OCI-LY1 (cell line): ENCODE measurements around the gene CASP3.
"Not testable (repeated sequence)": the region's sequence is repeated elsewhere in the genome, so short reads cannot be mapped to it uniquely, and the experiment has no call there.

Experiments used
- H2AFZ ChIP-seq: fragments of 200-600 bp; sonication (generic), shearing (Covaris generic); 2 replicates; pipeline ENCODE4 v1.6.0; 2014; ENCODE audit warnings: antibody characterized with exemption, mild to moderate bottlenecking, low read length
- H3F3A ChIP-seq: fragments of 200-600 bp; sonication (generic), shearing (Covaris generic); 2 replicates; pipeline ENCODE4 v1.6.0; 2014; ENCODE audit warnings: mild to moderate bottlenecking, antibody characterized with exemption, low read length, moderate library complexity; ENCODE audit not compliant: insufficient read depth
- H3K27ac ChIP-seq: fragments of 200-600 bp; sonication (generic); 2 replicates; pipeline ENCODE4 v1.5.1; 2014; ENCODE audit warnings: low read length, mixed run types, mild to moderate bottlenecking, low read depth; ENCODE audit not compliant: poor library complexity, severe bottlenecking
- H3K27me3 ChIP-seq: fragments of 200-600 bp; sonication (generic); 2 replicates; pipeline ENCODE4 v1.6.0; 2014; ENCODE audit warnings: antibody characterized with exemption, mild to moderate bottlenecking, low read length, moderate library complexity; ENCODE audit not compliant: insufficient read depth
- H3K36me3 ChIP-seq: fragments of 200-600 bp; sonication (generic); 2 replicates; pipeline ENCODE4 v1.6.1; 2014; ENCODE audit warnings: mild to moderate bottlenecking, antibody characterized with exemption, low read length, moderate library complexity, mixed read lengths; ENCODE audit not compliant: insufficient read depth
- H3K4me1 ChIP-seq: fragments of 200-600 bp; sonication (generic); 2 replicates; pipeline ENCODE4 v1.5.1; 2014; ENCODE audit warnings: mild to moderate bottlenecking, low read length, moderate library complexity; ENCODE audit not compliant: insufficient read depth, severe bottlenecking
- H3K4me2 ChIP-seq: fragments of 200-600 bp; sonication (generic), shearing (Covaris generic); 2 replicates; pipeline ENCODE4 v1.6.1; 2014; ENCODE audit warnings: low read length
- H3K4me3 ChIP-seq: fragments of 200-600 bp; sonication (generic); 2 replicates; pipeline ENCODE4 v1.5.1; 2014; ENCODE audit warnings: low read length, low read depth, mild to moderate bottlenecking, mixed read lengths; ENCODE audit not compliant: poor library complexity, severe bottlenecking
- H3K79me2 ChIP-seq: fragments of 200-600 bp; shearing (Covaris generic); 2 replicates; pipeline ENCODE4 v1.6.1; 2016; ENCODE audit warnings: mixed run types, low read length, mixed read lengths; ENCODE audit not compliant: insufficient read depth
- H3K9ac ChIP-seq: fragments of 200-600 bp; sonication (generic), shearing (Covaris generic); 2 replicates; pipeline ENCODE4 v1.6.1; 2014; ENCODE audit warnings: mild to moderate bottlenecking, low read length, mixed read lengths
- H3K9me2 ChIP-seq: fragments of 200-600 bp; sonication (generic), shearing (Covaris generic); 2 replicates; pipeline ENCODE4 v1.6.1; 2014; ENCODE audit warnings: low read depth, mild to moderate bottlenecking, low read length, mixed read lengths
- H3K9me3 ChIP-seq: fragments of 200-600 bp; shearing (Covaris generic); 2 replicates; pipeline ENCODE4 v1.6.1; 2014; ENCODE audit warnings: low read length, mixed read lengths
- H4K20me1 ChIP-seq: fragments of 200-600 bp; sonication (generic), shearing (Covaris generic); 2 replicates; pipeline ENCODE4 v1.6.0; 2016; ENCODE audit warnings: mild to moderate bottlenecking, low read length; ENCODE audit not compliant: insufficient read depth
- CTCF ChIP-seq: fragments of 200-600 bp; sonication (generic), shearing (Covaris generic); IDR thresholded peaks from 2 replicates; pipeline ENCODE4 v1.5.1; 2017; ENCODE audit warnings: mild to moderate bottlenecking, antibody characterized with exemption, low read length, moderate library complexity, mixed read lengths
- EZH2 ChIP-seq: fragments of 200-600 bp; sonication (generic), shearing (Covaris generic); IDR thresholded peaks from 2 replicates; pipeline ENCODE4 v1.8.0; 2017; ENCODE audit warnings: borderline replicate concordance, mixed run types, mild to moderate bottlenecking, antibody characterized with exemption, low read length, moderate library complexity, mixed read lengths

The CASP3 gene

GRCh38 chr4:184655889-184656869 is 6.9 kb upstream of the CASP3 start:
- Histone ChIP-seq H3K4me2 (no peak overlapping the region), H2AFZ (no peak overlapping the region), H3K9me3 (no peaks in the 10 kb centered on the region), H3F3A (no peaks in the 10 kb centered on the region), H3K9me2 (no peaks in the 10 kb centered on the region), H3K9ac (no peak overlapping the region), H4K20me1 (no peaks in the 10 kb centered on the region), H3K27ac (no peak overlapping the region), H3K79me2 (no peaks in the 10 kb centered on the region), H3K36me3 (peaks cover 20% of the 10 kb centered on the region), H3K4me1 (no peaks in the 10 kb centered on the region), H3K4me3 (no peak overlapping the region), H3K27me3 (no peaks in the 10 kb centered on the region)
- TF ChIP-seq EZH2, result no peak
- TF ChIP-seq CTCF, result no peak

- Histone ChIP-seq H3K4me3 (no peak overlapping the region), H3K27ac (no peak overlapping the region), H3K27me3 (no peaks in the 10 kb centered on the region), H3K9me2 (no peaks in the 10 kb centered on the region), H3F3A (no peaks in the 10 kb centered on the region), H3K9ac (no peak overlapping the region), H3K4me2 (no peak overlapping the region), H3K9me3 (no peaks in the 10 kb centered on the region), H3K79me2 (peaks cover under 1% of the 10 kb centered on the region), H2AFZ (no peak overlapping the region), H4K20me1 (no peaks in the 10 kb centered on the region), H3K36me3 (peaks cover 5% of the 10 kb centered on the region; the same call in 1 of the 2 replicates), H3K4me1 (peaks cover 9% of the 10 kb centered on the region)
- TF ChIP-seq EZH2, result no peak
- no peak for TF ChIP-seq CTCF
Observed at GRCh38 chr4:184653650-184654049, 4.4 kb upstream of the CASP3 start.

- not testable (repeated sequence) for H3K36me3 ChIP-seq, H4K20me1 ChIP-seq, H3K9me3 ChIP-seq, H3K9me2 ChIP-seq, H3K4me2 ChIP-seq, H3K27ac ChIP-seq, H3F3A ChIP-seq, H2AFZ ChIP-seq, H3K4me3 ChIP-seq, H3K27me3 ChIP-seq, H3K9ac ChIP-seq
- peaks cover 10% of the 10 kb centered on the region for H3K79me2 ChIP-seq
- H3K4me1 ChIP-seq, result peaks cover 15% of the 10 kb centered on the region
Observed at GRCh38 chr4:184652681-184653080, 3.4 kb upstream of the CASP3 start.
